ENCODE results near the gene UNK. TPM values are rescaled to one million over a fixed set of nuclear protein-coding genes. Genes with fewer than 3 reads are reported as not detected.

The UNK gene
- total and polyA plus RNA-seq, 2 donors (not counting 3 experiments of a cell fraction or from before 2014, with no cell fraction given), result 18.0 to 23.2 TPM

DNA sequence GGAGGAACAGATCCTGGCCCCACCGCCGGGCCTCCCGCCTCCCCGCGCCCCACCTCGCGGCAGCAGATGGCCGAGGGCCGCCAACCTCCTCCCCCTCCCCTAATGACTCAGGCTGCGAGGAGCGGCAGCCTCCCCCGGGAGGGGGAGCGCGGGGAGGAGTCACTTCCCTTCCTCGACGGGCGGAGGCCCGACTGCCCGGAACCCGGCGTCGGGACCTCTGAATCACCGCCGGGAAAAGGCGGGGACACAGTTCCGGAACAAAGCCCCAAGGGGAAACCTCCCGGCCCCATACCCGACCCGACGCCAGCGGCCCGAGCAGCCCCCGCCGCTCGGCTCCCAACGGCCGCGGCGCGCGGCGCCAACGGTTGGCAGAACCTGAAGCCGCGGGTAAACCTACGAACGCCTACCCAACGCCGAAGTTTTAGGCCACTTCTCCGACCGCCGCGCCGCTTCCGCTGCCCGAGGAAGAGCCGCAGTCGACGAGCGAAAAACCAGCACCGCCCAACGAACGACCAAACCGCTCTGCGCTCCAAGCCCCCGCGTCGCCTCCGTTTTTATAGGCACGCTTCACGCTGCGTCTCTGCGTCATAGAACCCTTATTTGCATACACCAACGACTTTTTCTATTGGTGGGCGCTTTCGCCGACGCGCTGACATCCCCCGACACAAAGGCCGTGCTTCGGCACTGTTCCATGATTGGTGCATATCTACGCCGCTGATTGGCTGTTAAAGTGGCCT, 5.2 kb upstream of the UNK start:
- intact Hi-C loops (cut with micrococcal nuclease), result loop anchor here (1.0 to 10.0 kb wide), 4 partner anchors 48 to 225 kb away; partner anchors contain the start of genes CDK3 and TRIM65
- Histone ChIP-seq H3K27me3 (ENCODE audit: control insufficient read depth in 2 of 2, insufficient read depth in 2 of 2, low read length in 2 of 2) (no peaks in the 10 kb centered on the region), H3K9me1 (replicated peaks; ENCODE audit: control insufficient read depth, extremely low read depth, insufficient read depth, low read length) (no peaks in the 10 kb centered on the region), H3K27ac (ENCODE audit: insufficient read depth, low read depth, low read length) (peak overlapping the region; percentile 93), H4K20me1 (replicated peaks; ENCODE audit: control insufficient read depth, extremely low read depth, insufficient read depth, low read length) (peaks cover 6% of the 10 kb centered on the region), H3K4me2 (ENCODE audit: insufficient read depth, low read length) (no peak overlapping the region), H3K36me3 (ENCODE audit: control insufficient read depth in 2 of 2, extremely low read depth in 1 of 2, insufficient read depth in 2 of 2, low read length in 2 of 2) (peaks cover 14 to 15% of the 10 kb centered on the region in 2 experiments), H3K9me3 (replicated peaks; ENCODE audit: control insufficient read depth, insufficient read depth, low read length) (no peaks in the 10 kb centered on the region), H3K9ac (replicated peaks; ENCODE audit: extremely low read depth, insufficient read depth, low read length) (peak overlapping the region; percentile 95), H3K4me1 (ENCODE audit: control insufficient read depth, extremely low read depth, insufficient read depth, low read length) (peaks cover 24% of the 10 kb centered on the region), H2AFZ (ENCODE audit: low read depth, low read length) (no peak overlapping the region), H3K79me2 (ENCODE audit: control insufficient read depth, insufficient read depth, low read length) (peaks cover 18% of the 10 kb centered on the region), H3K4me3 (replicated peaks in 1 of 3; ENCODE audit: insufficient read depth in 1 of 3, low read depth in 1 of 3, low read length in 3 of 3) (peak overlapping the region; percentile 61 to 87 (median 72))
- BruUV-seq (replicated peaks), result TSS peak; percentile 92
- DNase-seq (ENCODE audit: low read depth, low spot score) (peak; percentile 100), FAIRE-seq (peak; percentile 96)
- dilution Hi-C loops (cut with MboI; ENCODE audit: extremely low pct_ligation_motif_present, low sequenced_read_pairs), result no loop called here
- POLR2A ChIA-PET, result interaction anchor here (0.6 to 1.0 kb wide), 25 partner anchors 10 to 224 kb away, joined by 3 to 23 read pairs (median 4); partner anchors contain the start of genes ACOX1, GALK1, MRPL38 and TEN1
- TF ChIP-seq EZH2 (IDR thresholded peaks at IDR 0.05; ENCODE audit: borderline replicate concordance, low read depth, low read length, severe bottlenecking) (no peak), GATA2 (IDR thresholded peaks at IDR 0.05; ENCODE audit: insufficient read depth, insufficient read length, low read depth, low read length) (no peak), POLR2AphosphoS5 (IDR thresholded peaks at IDR 0.05; ENCODE audit: insufficient read depth, low read depth, low read length) (peak; percentile 100), POLR2A (IDR thresholded peaks at IDR 0.05; ENCODE audit: low read depth, low read length) (peak; percentile 100), JUN (IDR thresholded peaks at IDR 0.05; ENCODE audit: borderline replicate concordance, insufficient read depth, insufficient read length, low read depth) (peak; percentile 67), FOS (IDR thresholded peaks at IDR 0.05; ENCODE audit: borderline replicate concordance, insufficient read depth, low read length) (peak; percentile 99), MYC (IDR thresholded peaks at IDR 0.05; ENCODE audit: low read depth, low read length) (no peak)
- TF ChIP-seq, protein P1, sequence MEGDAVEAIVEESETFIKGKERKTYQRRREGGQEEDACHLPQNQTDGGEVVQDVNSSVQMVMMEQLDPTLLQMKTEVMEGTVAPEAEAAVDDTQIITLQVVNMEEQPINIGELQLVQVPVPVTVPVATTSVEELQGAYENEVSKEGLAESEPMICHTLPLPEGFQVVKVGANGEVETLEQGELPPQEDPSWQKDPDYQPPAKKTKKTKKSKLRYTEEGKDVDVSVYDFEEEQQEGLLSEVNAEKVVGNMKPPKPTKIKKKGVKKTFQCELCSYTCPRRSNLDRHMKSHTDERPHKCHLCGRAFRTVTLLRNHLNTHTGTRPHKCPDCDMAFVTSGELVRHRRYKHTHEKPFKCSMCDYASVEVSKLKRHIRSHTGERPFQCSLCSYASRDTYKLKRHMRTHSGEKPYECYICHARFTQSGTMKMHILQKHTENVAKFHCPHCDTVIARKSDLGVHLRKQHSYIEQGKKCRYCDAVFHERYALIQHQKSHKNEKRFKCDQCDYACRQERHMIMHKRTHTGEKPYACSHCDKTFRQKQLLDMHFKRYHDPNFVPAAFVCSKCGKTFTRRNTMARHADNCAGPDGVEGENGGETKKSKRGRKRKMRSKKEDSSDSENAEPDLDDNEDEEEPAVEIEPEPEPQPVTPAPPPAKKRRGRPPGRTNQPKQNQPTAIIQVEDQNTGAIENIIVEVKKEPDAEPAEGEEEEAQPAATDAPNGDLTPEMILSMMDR (IDR thresholded peaks at IDR 0.05; ENCODE audit: extremely low read depth in 1 of 2, insufficient read depth in 1 of 2, low read depth in 1 of 2, low read length in 2 of 2), result no peak
- TF ChIP-seq, protein P2, sequence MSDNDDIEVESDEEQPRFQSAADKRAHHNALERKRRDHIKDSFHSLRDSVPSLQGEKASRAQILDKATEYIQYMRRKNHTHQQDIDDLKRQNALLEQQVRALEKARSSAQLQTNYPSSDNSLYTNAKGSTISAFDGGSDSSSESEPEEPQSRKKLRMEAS (IDR thresholded peaks at IDR 0.05; ENCODE audit: insufficient read depth, insufficient read length), result no peak
- CTCF ChIA-PET, result interaction anchor here (0.7 to 1.7 kb wide), 12 partner anchors 25 to 98 kb away, joined by 3 to 10 read pairs (median 4); partner anchors contain the start of gene WBP2
